Measurements from ENCODE around the gene FANCC. TPM values are rescaled to one million over a fixed set of nuclear protein-coding genes. Genes with fewer than 3 reads are reported as not detected.

The FANCC gene
- total RNA-seq, 1 experiment from 2014 or later: 25.3 TPM

DNA sequence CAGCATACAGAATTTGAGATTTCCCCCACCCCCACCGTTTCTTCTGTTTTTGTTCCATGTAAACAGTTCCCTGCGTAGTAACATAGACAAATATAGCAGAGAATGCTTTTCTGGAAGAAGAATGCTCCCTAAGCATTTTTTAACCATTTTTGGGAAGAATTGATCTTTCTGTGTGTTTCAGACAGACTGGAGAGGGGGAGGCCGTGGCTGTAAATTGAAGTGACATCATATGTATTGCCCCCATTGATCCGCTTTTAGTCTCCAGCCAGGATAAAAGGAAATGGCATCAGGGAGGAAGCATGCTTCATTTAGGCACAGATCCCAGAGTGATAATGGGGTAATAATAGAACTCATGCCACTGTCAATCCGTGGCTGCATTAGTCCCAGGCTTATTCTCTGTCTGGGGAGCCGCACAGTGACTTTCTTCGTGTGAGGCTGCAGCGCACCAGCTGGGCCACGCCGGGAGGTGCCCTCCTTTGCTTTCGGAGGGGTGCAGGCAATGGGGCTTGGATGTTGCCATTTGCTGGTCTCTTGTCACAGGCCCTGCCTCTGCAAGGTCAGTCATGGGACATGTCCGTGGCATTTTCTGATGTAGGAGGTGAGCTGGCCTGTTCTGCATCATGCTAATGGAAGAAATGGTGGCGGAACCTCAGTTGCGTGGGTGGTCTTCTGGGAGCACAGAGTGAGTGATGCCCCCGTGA lies 261.5 kb downstream of the FANCC start:
- no peaks in the 10 kb centered on the region for H3K9me3 ChIP-seq (ENCODE audit: low read depth, low read length, poor library complexity, severe bottlenecking)
- ChIA-PET CTCF (no interaction called here), POLR2A (ENCODE audit: low non-redundant PET) (no interaction called here)
- no peaks in the 10 kb centered on the region for H3K27me3 ChIP-seq (replicated peaks; ENCODE audit: insufficient read depth, low read depth, low read length, poor library complexity)
- peaks cover 43% of the 10 kb centered on the region for H3K4me1 ChIP-seq (ENCODE audit: insufficient read depth, low read length, poor library complexity, severe bottlenecking)
- no TSS peak for BruUV-seq (replicated peaks)
- intact Hi-C loops (cut with micrococcal nuclease; ENCODE audit: unreplicated experiment): no loop called here
- H3K4me3 ChIP-seq (ENCODE audit: low read depth, low read length, poor library complexity, severe bottlenecking): peak overlapping the region; percentile 12
- no peaks in the 10 kb centered on the region for H3K36me3 ChIP-seq (ENCODE audit: insufficient read depth, low read length, poor library complexity, severe bottlenecking)
- TF ChIP-seq, protein P1, sequence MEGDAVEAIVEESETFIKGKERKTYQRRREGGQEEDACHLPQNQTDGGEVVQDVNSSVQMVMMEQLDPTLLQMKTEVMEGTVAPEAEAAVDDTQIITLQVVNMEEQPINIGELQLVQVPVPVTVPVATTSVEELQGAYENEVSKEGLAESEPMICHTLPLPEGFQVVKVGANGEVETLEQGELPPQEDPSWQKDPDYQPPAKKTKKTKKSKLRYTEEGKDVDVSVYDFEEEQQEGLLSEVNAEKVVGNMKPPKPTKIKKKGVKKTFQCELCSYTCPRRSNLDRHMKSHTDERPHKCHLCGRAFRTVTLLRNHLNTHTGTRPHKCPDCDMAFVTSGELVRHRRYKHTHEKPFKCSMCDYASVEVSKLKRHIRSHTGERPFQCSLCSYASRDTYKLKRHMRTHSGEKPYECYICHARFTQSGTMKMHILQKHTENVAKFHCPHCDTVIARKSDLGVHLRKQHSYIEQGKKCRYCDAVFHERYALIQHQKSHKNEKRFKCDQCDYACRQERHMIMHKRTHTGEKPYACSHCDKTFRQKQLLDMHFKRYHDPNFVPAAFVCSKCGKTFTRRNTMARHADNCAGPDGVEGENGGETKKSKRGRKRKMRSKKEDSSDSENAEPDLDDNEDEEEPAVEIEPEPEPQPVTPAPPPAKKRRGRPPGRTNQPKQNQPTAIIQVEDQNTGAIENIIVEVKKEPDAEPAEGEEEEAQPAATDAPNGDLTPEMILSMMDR (conservative IDR thresholded peaks at IDR 0.05; ENCODE audit: low read depth, low read length): 0 out of 2 replicates have a peak, but pooled peaks have one; percentile 30
- no peak for TF ChIP-seq EZH2 (IDR thresholded peaks at IDR 0.05; ENCODE audit: borderline replicate concordance, low read depth, low read length, poor library complexity, severe bottlenecking)
- peak; percentile 90 for DNase-seq (ENCODE audit: low spot score)
- no peak overlapping the region for H3K27ac ChIP-seq (ENCODE audit: low read depth, low read length, poor library complexity, severe bottlenecking)

DNA sequence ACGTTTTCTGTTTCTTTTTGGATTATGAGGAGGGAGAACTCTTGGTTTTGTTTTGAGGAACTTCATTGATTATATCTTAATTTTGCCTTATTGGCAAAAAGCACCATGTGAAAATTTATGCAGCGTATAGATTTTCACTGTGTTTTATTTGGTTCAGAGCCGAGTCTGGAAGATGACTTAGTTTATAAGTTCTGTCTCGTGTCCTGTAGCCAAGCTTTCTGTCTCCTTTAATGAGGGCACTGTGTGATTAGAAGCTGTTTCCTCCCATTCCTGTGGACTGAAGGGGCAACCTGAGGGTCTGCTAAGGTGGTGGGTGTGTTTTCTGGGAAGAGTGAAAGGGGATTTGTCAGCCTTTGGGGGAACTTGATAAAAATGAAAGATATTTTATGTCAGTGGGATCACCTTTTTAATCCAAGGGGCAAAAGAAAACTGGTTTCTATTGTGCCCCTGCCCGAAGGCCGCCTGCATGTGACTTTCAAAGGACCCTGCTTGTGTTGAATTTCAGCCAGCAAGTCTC lies 262.1 kb downstream of the FANCC start:
- no TSS peak for BruUV-seq (replicated peaks)
- Histone ChIP-seq H3K27me3 (replicated peaks; ENCODE audit: insufficient read depth, low read depth, low read length, poor library complexity) (no peaks in the 10 kb centered on the region), H3K27ac (ENCODE audit: low read depth, low read length, poor library complexity, severe bottlenecking) (no peak overlapping the region), H3K4me1 (ENCODE audit: insufficient read depth, low read length, poor library complexity, severe bottlenecking) (peaks cover 45% of the 10 kb centered on the region), H3K4me3 (ENCODE audit: low read depth, low read length, poor library complexity, severe bottlenecking) (peak overlapping the region; percentile 12), H3K36me3 (ENCODE audit: insufficient read depth, low read length, poor library complexity, severe bottlenecking) (no peaks in the 10 kb centered on the region), H3K9me3 (ENCODE audit: low read depth, low read length, poor library complexity, severe bottlenecking) (no peaks in the 10 kb centered on the region)
- no peak for DNase-seq (ENCODE audit: low spot score)
- TF ChIP-seq, protein P1 (conservative IDR thresholded peaks at IDR 0.05; ENCODE audit: low read depth, low read length): no peak
- TF ChIP-seq EZH2 (IDR thresholded peaks at IDR 0.05; ENCODE audit: borderline replicate concordance, low read depth, low read length, poor library complexity, severe bottlenecking): no peak
- POLR2A ChIA-PET (ENCODE audit: low non-redundant PET): no interaction called here
- intact Hi-C loops (cut with micrococcal nuclease; ENCODE audit: unreplicated experiment): no loop called here
- CTCF ChIA-PET: interaction anchor here (0.6 kb wide), 1 partner anchor 72 kb away, joined by 5 read pairs; no protein-coding TSS in a partner anchor

DNA sequence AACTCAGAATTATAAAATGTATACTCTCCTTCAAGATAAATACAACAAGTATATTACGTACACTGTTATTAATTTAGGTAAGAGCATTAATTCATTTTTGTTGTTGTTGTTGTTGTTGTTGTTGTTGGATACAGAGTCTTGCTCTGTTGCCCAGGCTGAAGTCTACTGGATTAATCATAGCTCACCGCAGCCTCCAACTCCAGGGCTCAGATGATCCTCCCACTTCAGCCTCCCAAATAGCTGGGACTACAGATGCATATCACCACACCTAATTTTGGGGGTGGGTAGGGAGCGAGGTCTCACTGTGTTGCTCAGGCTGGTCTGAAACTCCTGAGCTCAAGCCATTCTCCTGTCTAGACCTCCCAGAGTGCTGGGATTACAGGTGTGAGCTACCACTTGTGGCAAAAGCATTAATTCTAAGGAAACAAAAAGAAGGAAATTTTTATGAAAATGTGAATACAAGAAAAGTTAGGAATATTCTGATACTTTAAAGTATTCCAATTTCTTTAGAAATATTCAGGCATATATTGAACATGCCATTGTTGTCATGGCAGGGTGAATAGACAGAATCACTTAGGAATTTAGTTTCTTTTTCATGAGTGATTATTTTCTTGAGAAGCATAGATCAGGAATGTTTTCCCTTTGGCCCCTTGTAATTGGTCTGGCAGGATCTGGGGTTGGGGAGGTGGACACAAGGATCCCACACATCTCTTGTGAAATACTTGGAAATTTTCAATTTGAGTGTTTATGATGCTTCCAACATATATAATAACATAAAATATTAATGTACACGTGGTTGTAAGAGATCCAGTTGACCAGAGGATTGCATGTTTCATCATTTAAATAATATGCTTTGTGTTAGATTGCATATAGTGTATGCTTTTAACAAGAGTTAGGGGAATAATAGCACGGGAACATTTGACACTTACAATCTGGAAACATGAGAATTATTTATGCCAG lies 263.6 kb downstream of the FANCC start:
- BruUV-seq (replicated peaks): no TSS peak
- DNase-seq (ENCODE audit: low spot score): no peak
- intact Hi-C loops (cut with micrococcal nuclease; ENCODE audit: unreplicated experiment): no loop called here
- no peak for TF ChIP-seq EZH2 (IDR thresholded peaks at IDR 0.05; ENCODE audit: borderline replicate concordance, low read depth, low read length, poor library complexity, severe bottlenecking)
- TF ChIP-seq, protein P1 (conservative IDR thresholded peaks at IDR 0.05; ENCODE audit: low read depth, low read length): no peak
- Histone ChIP-seq H3K27me3 (replicated peaks; ENCODE audit: insufficient read depth, low read depth, low read length, poor library complexity) (no peaks in the 10 kb centered on the region), H3K27ac (ENCODE audit: low read depth, low read length, poor library complexity, severe bottlenecking) (no peak overlapping the region), H3K36me3 (ENCODE audit: insufficient read depth, low read length, poor library complexity, severe bottlenecking) (no peaks in the 10 kb centered on the region), H3K4me1 (ENCODE audit: insufficient read depth, low read length, poor library complexity, severe bottlenecking) (peaks cover 51% of the 10 kb centered on the region), H3K4me3 (ENCODE audit: low read depth, low read length, poor library complexity, severe bottlenecking) (no peak overlapping the region), H3K9me3 (ENCODE audit: low read depth, low read length, poor library complexity, severe bottlenecking) (no peaks in the 10 kb centered on the region)
- ChIA-PET CTCF (no interaction called here), POLR2A (ENCODE audit: low non-redundant PET) (no interaction called here)
